Inferior parietal cortex (tissue), 1 donor: ENCODE measurements around the gene LARP1B.
"Not testable (repeated sequence)": the region's sequence is repeated elsewhere in the genome, so short reads cannot be mapped to it uniquely, and the experiment has no call there.

ENCODE experiments used
- DNase-seq: peaks from one replicate; pipeline ENCODE4 v3.0.0-alpha.2; 2016; ENCODE audit errors: extremely low spot score

The LARP1B gene

GRCh38 chr4:128135391-128135790 is 74.3 kb downstream of the LARP1B start:
- DNase-seq = no peak

- no peak for DNase-seq
Observed at GRCh38 chr4:128141866-128142265, 80.8 kb downstream of the LARP1B start.

- no peak for DNase-seq
Observed at GRCh38 chr4:128145727-128146126, 84.6 kb downstream of the LARP1B start.

GRCh38 chr4:128153800-128154199 is 92.7 kb downstream of the LARP1B start:
- no peak for DNase-seq

GRCh38 chr4:128155231-128155855 is 94.2 kb downstream of the LARP1B start:
- DNase-seq = no peak

GRCh38 chr4:128155874-128156456 is 94.9 kb downstream of the LARP1B start:
- DNase-seq = no peak

- not testable (repeated sequence) for DNase-seq
Observed at GRCh38 chr4:128156472-128156871, 95.4 kb downstream of the LARP1B start.

- DNase-seq = no peak
Observed at GRCh38 chr4:128158894-128159293, 97.8 kb downstream of the LARP1B start.

GRCh38 chr4:128159967-128160366 is 98.9 kb downstream of the LARP1B start:
- DNase-seq = no peak

- DNase-seq = no peak
Observed at GRCh38 chr4:128161138-128161537, 100.0 kb downstream of the LARP1B start.

GRCh38 chr4:128162434-128162833 is 101.3 kb downstream of the LARP1B start:
- DNase-seq = no peak

- no peak for DNase-seq
Observed at GRCh38 chr4:128163177-128164117, 102.3 kb downstream of the LARP1B start.

GRCh38 chr4:128166982-128167381 is 105.9 kb downstream of the LARP1B start:
- no peak for DNase-seq

GRCh38 chr4:128168701-128169100 is 107.6 kb downstream of the LARP1B start:
- DNase-seq = no peak

GRCh38 chr4:128169245-128169644 is 108.1 kb downstream of the LARP1B start:
- no peak for DNase-seq

GRCh38 chr4:128176643-128177042 is 115.5 kb downstream of the LARP1B start:
- DNase-seq = no peak

GRCh38 chr4:128177498-128177897 is 116.4 kb downstream of the LARP1B start:
- DNase-seq = no peak

- no peak for DNase-seq
Observed at GRCh38 chr4:128186623-128187022, 125.5 kb downstream of the LARP1B start.

- DNase-seq = peak; percentile 83
Observed at GRCh38 chr4:128191115-128191781, 130.1 kb downstream of the LARP1B start.

GRCh38 chr4:128220286-128221235 is 159.4 kb downstream of the LARP1B start:
- DNase-seq = peak; percentile 26

- DNase-seq = no peak
Observed at GRCh38 chr4:128221586-128221985, 160.5 kb downstream of the LARP1B start.
